H1 (cell line): ENCODE data around the gene SAPCD1. TPM values are rescaled to one million over a fixed set of nuclear protein-coding genes. Genes with fewer than 3 reads are reported as not detected.

ENCODE experiments used
- CTCF ChIA-PET: fragments of 300-600 bp; sonication (Branson Sonifier 250); formaldehyde crosslinking; loops from one replicate; lab custom pipeline; 2021; ENCODE audit not compliant: partially characterized antibody; lab: Charles Lee
- POLR2A ChIA-PET: fragments of 300-600 bp; sonication (Branson Sonifier 250); formaldehyde crosslinking; loops from one replicate; lab custom pipeline; 2021; ENCODE audit warnings: inconsistent platforms; ENCODE audit not compliant: partially characterized antibody; lab: Charles Lee
- DNase-seq, 2 experiments: peaks; one replicate each; pipeline versions ENCODE4 v3.0.0 to v3.0.0-alpha.2; 2010 to 2022; ENCODE audit warnings: low spot score in 2 of 2, low read depth in 1 of 2, mixed read lengths in 1 of 2
- FAIRE-seq: peaks from 2 replicates; lab custom pipeline; 2011; peaks lifted over from hg19 to GRCh38; lab: Jason Lieb, UNC
- H2AFZ ChIP-seq: 2 replicates; pipeline ENCODE4 v1.8.1; 2012; ENCODE audit warnings: low read length, inconsistent platforms
- H2AK5ac ChIP-seq: 2 replicates; pipeline ENCODE4 v1.6.1; 2013; ENCODE audit warnings: low read depth, low read length
- H2BK120ac ChIP-seq: replicated peaks from 2 replicates; pipeline ENCODE3; 2013; ENCODE audit warnings: low read depth, low read length, inconsistent platforms
- H2BK12ac ChIP-seq: 2 replicates; pipeline ENCODE4 v1.6.1; 2013; ENCODE audit warnings: low read depth, low read length
- H2BK15ac ChIP-seq: 2 replicates; pipeline ENCODE4 v1.6.1; 2013; ENCODE audit warnings: low read length
- H2BK20ac ChIP-seq: 2 replicates; pipeline ENCODE4 v1.6.1; 2013; ENCODE audit warnings: low read length
- H2BK5ac ChIP-seq: 2 replicates; pipeline ENCODE4 v1.6.1; 2013; ENCODE audit warnings: low read depth, low read length
- H3K14ac ChIP-seq: 2 replicates; pipeline ENCODE4 v1.6.1; 2013; ENCODE audit warnings: inconsistent platforms; ENCODE audit not compliant: insufficient read length
- H3K18ac ChIP-seq: 2 replicates; pipeline ENCODE4 v1.6.1; 2013; ENCODE audit warnings: low read length; ENCODE audit errors: extremely low read depth
- H3K23ac ChIP-seq: 2 replicates; pipeline ENCODE4 v1.6.1; 2013; ENCODE audit warnings: inconsistent platforms; ENCODE audit not compliant: insufficient read length
- H3K23me2 ChIP-seq: 2 replicates; pipeline ENCODE4 v1.6.1; 2013; ENCODE audit warnings: low read depth, low read length
- H3K27ac ChIP-seq: 2 replicates; pipeline ENCODE4 v1.6.1; 2011; ENCODE audit warnings: low read depth, low read length, inconsistent platforms
- H3K27me3 ChIP-seq, 4 experiments: replicated peaks in 1 of 4; 1 replicate in 1 of 4; 2 replicates in 3 of 4; pipeline versions ENCODE4 v1.6.1 to v1.8.1; 2011 to 2013; ENCODE audit warnings: low read length in 3 of 4, mild to moderate bottlenecking in 3 of 4, inconsistent platforms in 2 of 4, mixed read lengths in 2 of 4, moderate library complexity in 1 of 4; ENCODE audit not compliant: control insufficient read depth in 3 of 4, insufficient read depth in 3 of 4; ENCODE audit errors: extremely low read depth in 1 of 4
- H3K36me3 ChIP-seq, 4 experiments: 2 replicates each; pipeline versions ENCODE4 v1.6.1 to v1.8.1; 2011 to 2013; ENCODE audit warnings: mild to moderate bottlenecking in 4 of 4, low read length in 3 of 4, moderate library complexity in 2 of 4, control low read depth in 1 of 4, inconsistent platforms in 1 of 4; ENCODE audit not compliant: insufficient read depth in 4 of 4, control insufficient read depth in 2 of 4
- H3K4ac ChIP-seq: replicated peaks from 2 replicates; pipeline ENCODE3; 2013; ENCODE audit warnings: low read length, low read depth, mixed read lengths, inconsistent platforms; ENCODE audit not compliant: insufficient read length
- H3K4me1 ChIP-seq, 4 experiments: replicated peaks in 1 of 4; 1 replicate in 1 of 4; 2 replicates in 3 of 4; pipeline versions ENCODE4 v1.6.1 to v1.8.1; 2011 to 2013; ENCODE audit warnings: low read length in 3 of 4, inconsistent platforms in 2 of 4, mixed read lengths in 1 of 4; ENCODE audit not compliant: insufficient read depth in 4 of 4, control insufficient read depth in 3 of 4
- H3K4me2 ChIP-seq, 2 experiments: 2 replicates each; pipeline versions ENCODE4 v1.6.1 to v1.8.1; 2011 to 2013; ENCODE audit warnings: low read depth in 2 of 2, low read length in 2 of 2, control low read depth in 1 of 2, inconsistent platforms in 1 of 2, mild to moderate bottlenecking in 1 of 2; ENCODE audit not compliant: insufficient read depth in 1 of 2
- H3K4me3 ChIP-seq, 4 experiments: fragments of 200-600, 300-600 bp in 1 of 4; sonication (generic), shearing (Covaris generic), sonication (Bioruptor Twin) in 1 of 4; 2 replicates each; pipeline versions ENCODE4 v1.5.1 to v1.8.1; 2011 to 2016; ENCODE audit warnings: low read length in 4 of 4, low read depth in 3 of 4, control low read depth in 2 of 4, inconsistent platforms in 2 of 4, mild to moderate bottlenecking in 2 of 4, mixed read lengths in 1 of 4, moderate library complexity in 1 of 4; ENCODE audit not compliant: insufficient read depth in 2 of 4; ENCODE audit errors: extremely low read depth in 1 of 4
- H3K56ac ChIP-seq: replicated peaks from 2 replicates; pipeline ENCODE3; 2013; ENCODE audit warnings: low read depth, mild to moderate bottlenecking, mixed read lengths, low read length, inconsistent platforms; ENCODE audit not compliant: insufficient read length
- H3K79me1 ChIP-seq: 2 replicates; pipeline ENCODE4 v1.6.1; 2013; ENCODE audit warnings: low read depth, low read length, control low read depth
- H3K79me2 ChIP-seq, 2 experiments: 2 replicates each; pipeline versions ENCODE4 v1.6.1 to v1.8.1; 2012 to 2013; ENCODE audit warnings: low read length in 2 of 2, mild to moderate bottlenecking in 2 of 2, inconsistent platforms in 1 of 2; ENCODE audit not compliant: insufficient read depth in 2 of 2, control insufficient read depth in 1 of 2
- H3K9ac ChIP-seq, 4 experiments: replicated peaks in 1 of 4; 1 replicate in 1 of 4; 2 replicates in 3 of 4; pipeline versions ENCODE4 v1.6.1 to v1.8.1; 2011 to 2013; ENCODE audit warnings: low read depth in 3 of 4, low read length in 3 of 4, control low read depth in 2 of 4, mild to moderate bottlenecking in 2 of 4, moderate library complexity in 2 of 4, inconsistent platforms in 1 of 4; ENCODE audit errors: extremely low read depth in 1 of 4
- H3K9me3 ChIP-seq, 2 experiments: 2 replicates each; pipeline versions ENCODE4 v1.6.1 to v1.8.1; 2012 to 2013; ENCODE audit warnings: mild to moderate bottlenecking in 2 of 2, moderate library complexity in 2 of 2, control low read depth in 1 of 2, inconsistent platforms in 1 of 2, low read depth in 1 of 2, low read length in 1 of 2, mixed read lengths in 1 of 2; ENCODE audit not compliant: insufficient read depth in 2 of 2
- H4K20me1 ChIP-seq, 2 experiments: replicated peaks in 1 of 2; 2 replicates each; pipeline versions ENCODE3 to v1.8.1; 2011 to 2013; ENCODE audit warnings: inconsistent platforms in 2 of 2, low read length in 2 of 2, mild to moderate bottlenecking in 1 of 2; ENCODE audit not compliant: insufficient read depth in 2 of 2, control insufficient read depth in 1 of 2
- H4K5ac ChIP-seq: 2 replicates; pipeline ENCODE4 v1.6.1; 2013; ENCODE audit warnings: low read length, low read depth, mixed read lengths, inconsistent platforms; ENCODE audit not compliant: insufficient read length
- H4K8ac ChIP-seq: 2 replicates; pipeline ENCODE4 v1.8.0; 2013; ENCODE audit warnings: mild to moderate bottlenecking, moderate library complexity, low read length, inconsistent platforms; ENCODE audit not compliant: insufficient read depth; ENCODE audit errors: extremely low read depth
- H4K91ac ChIP-seq: replicated peaks from 2 replicates; pipeline ENCODE3; 2013; ENCODE audit warnings: low read length, mixed read lengths, inconsistent platforms; ENCODE audit not compliant: insufficient read length
- ASH2L ChIP-seq: fragments of 200-600, 300-600 bp; sonication (generic); IDR thresholded peaks from one replicate; pipeline ENCODE4 v1.7.1; 2017; ENCODE audit warnings: low read length
- BCL11A ChIP-seq, 2 experiments: IDR thresholded peaks; one replicate each; pipeline ENCODE4 v1.6.1; 2011; ENCODE audit warnings: low read depth in 2 of 2, low read length in 2 of 2, mild to moderate bottlenecking in 2 of 2
- CHD1 ChIP-seq: IDR thresholded peaks from 2 replicates; pipeline ENCODE4 v1.6.1; 2012; ENCODE audit warnings: low read depth, low read length, improper control_type of control experiment
- EGR1 ChIP-seq: IDR thresholded peaks from 2 replicates; pipeline ENCODE4 v1.6.1; 2011; ENCODE audit warnings: low read depth, low read length, borderline replicate concordance
- EP300 ChIP-seq, 2 experiments: IDR thresholded peaks; 1 replicate in 1 of 2; 2 replicates in 1 of 2; pipeline ENCODE4 v1.6.1; 2011 to 2012; ENCODE audit warnings: low read depth in 2 of 2, low read length in 2 of 2, mild to moderate bottlenecking in 2 of 2, borderline replicate concordance in 1 of 2, inconsistent platforms in 1 of 2, moderate library complexity in 1 of 2
- GABPA ChIP-seq: IDR thresholded peaks from 2 replicates; pipeline ENCODE4 v1.6.1; 2011; ENCODE audit warnings: mild to moderate bottlenecking, low read length, moderate library complexity, borderline replicate concordance; ENCODE audit not compliant: insufficient read depth
- POU5F1 ChIP-seq: IDR thresholded peaks from 2 replicates; pipeline ENCODE4 v1.6.1; 2011; ENCODE audit warnings: low read depth, mild to moderate bottlenecking, low read length, moderate library complexity
- RAD21 ChIP-seq, 2 experiments: IDR thresholded peaks in 1 of 2; conservative IDR thresholded peaks in 1 of 2; 2 replicates each; pipeline ENCODE4 v1.6.1; 2011; ENCODE audit warnings: low read depth in 2 of 2, low read length in 2 of 2, improper control_type of control experiment in 1 of 2, inconsistent platforms in 1 of 2, mild to moderate bottlenecking in 1 of 2, moderate library complexity in 1 of 2
- YY1 ChIP-seq: IDR thresholded peaks from 2 replicates; pipeline ENCODE4 v1.6.1; 2011; ENCODE audit warnings: low read depth, mild to moderate bottlenecking, low read length
- WGBS, 2 experiments: shearing (Covaris generic) in 1 of 2; methylation state at CpG; one replicate each; pipeline versions ENCODE4 v1.1.6 to v1.1.7; 2013 to 2015; ENCODE audit warnings: low lambda C conversion rate in 2 of 2, mixed read lengths in 2 of 2, inconsistent platforms in 1 of 2, low coverage in 1 of 2, missing lambda C conversion rate in 1 of 2; ENCODE audit not compliant: insufficient replicate concordance in 2 of 2, insufficient coverage in 1 of 2, insufficient read length in 1 of 2; ENCODE audit errors: extremely low coverage in 1 of 2, missing lambda C conversion rate in 1 of 2; 5-methylcytosine and 5-hydroxymethylcytosine counted together
- polyA plus RNA-seq, 7 experiments: library from polyadenylated mRNA; depleted of rRNA in 3 of 7; stranded (reverse) in 5 of 7; unstranded in 2 of 7; fragments of >200 nt in 5 of 7; fragments of 200-250 nt in 2 of 7; gene quantifications; 1 replicate in 5 of 7; 2 replicates in 1 of 7; 4 replicates in 1 of 7; pipeline versions ENCODE4 v1.2.1 to v1.2.3, GENCODE V29; 2011 to 2013; ENCODE audit warnings: missing spikeins in 2 of 7, mixed read lengths in 2 of 7
- total RNA-seq: library from RNA; stranded (reverse); fragmentation: NEBNext Ultra II Directional; extraction: Animal tissue kit (Norgen Biotek cat#: 25700); gene quantifications from 2 replicates; pipeline ENCODE4 v1.2.1, GENCODE V29; 2021
- TF ChIP-seq, protein P1 (sequence below): IDR thresholded peaks from 2 replicates; pipeline ENCODE4 v1.6.1; 2012; ENCODE audit warnings: low read length, inconsistent platforms

The SAPCD1 gene
- total and polyA plus RNA-seq, 2 of the 8 experiments (the other 6 are each of a cell fraction or from before 2014, with no cell fraction given), result 3.1 to 5.9 TPM

DNA sequence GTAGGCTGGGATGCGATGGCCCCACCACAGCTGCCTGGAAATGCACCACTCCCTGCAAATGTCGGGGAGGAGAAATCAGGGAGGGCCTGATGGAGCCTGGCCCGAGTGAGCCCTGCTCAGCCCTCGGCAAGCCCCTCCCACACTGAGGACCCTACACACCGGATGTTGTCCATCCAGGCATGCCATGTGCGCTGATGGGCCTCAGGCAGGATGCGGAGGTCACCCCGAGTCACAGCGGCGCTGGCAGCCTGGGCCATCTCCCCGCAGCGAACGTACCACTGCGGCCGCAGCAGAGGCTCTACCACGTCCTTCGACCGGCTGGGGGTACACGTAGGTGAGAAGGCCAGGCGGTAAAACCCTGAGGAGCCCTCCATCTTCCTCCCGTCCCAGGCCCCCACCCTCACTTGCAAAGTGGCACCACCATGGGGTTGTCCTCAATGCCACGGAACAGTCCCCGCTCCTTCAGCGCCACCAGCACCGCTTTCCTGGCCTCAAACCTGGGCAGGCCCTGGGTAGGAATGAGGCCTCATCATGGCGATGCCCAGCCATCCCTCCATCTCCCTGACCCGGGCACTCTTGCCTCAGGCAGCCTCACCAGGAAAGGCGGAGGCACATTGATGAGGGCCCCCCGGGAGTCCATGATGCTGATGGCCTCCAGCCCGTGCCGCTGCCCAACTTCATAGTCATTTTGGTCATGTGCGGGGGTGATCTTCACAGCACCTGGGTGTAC lies 19.8 kb downstream of the SAPCD1 start:
- no peak overlapping the region for H4K8ac ChIP-seq
- H3K14ac ChIP-seq, result no peak overlapping the region
- H2AK5ac ChIP-seq, result no peak overlapping the region
- H3K18ac ChIP-seq, result no peak overlapping the region
- H2AFZ ChIP-seq, result no peak overlapping the region
- ChIA-PET POLR2A (interaction anchor here (1.0 to 10.7 kb wide), 10 partner anchors 5 to 53 kb away, joined by 3 to 85 read pairs (median 4); partner anchors contain the start of genes VARS1 and VWA7), CTCF (interaction anchor here (1.0 to 15.6 kb wide), 4 partner anchors 8 to 44 kb away, joined by 3 to 228 read pairs (median 3); partner anchors contain the start of gene VWA7)
- no peaks in the 10 kb centered on the region; a peak in 1 of 7 replicates for H3K27me3 ChIP-seq
- H4K5ac ChIP-seq, result no peak overlapping the region
- FAIRE-seq, result no peak
- no peaks in the 10 kb centered on the region for H3K79me1 ChIP-seq
- H3K4me1 ChIP-seq, result no peaks in the 10 kb centered on the region
- H3K4ac ChIP-seq, result no peak overlapping the region
- H3K27ac ChIP-seq, result no peak overlapping the region
- no peak overlapping the region; the same call in 1 of the 2 replicates for H2BK5ac ChIP-seq
- H4K20me1 ChIP-seq, result peaks cover 1 to 3% of the 10 kb centered on the region in 2 experiments
- no peak overlapping the region for H3K4me3 ChIP-seq
- 0 out of 2 replicates have a peak, but pooled peaks cover 1% of the 10 kb centered on the region for H3K23me2 ChIP-seq
- no peak overlapping the region for H2BK20ac ChIP-seq
- WGBS, 2 experiments, result 97% methylated on average over 32 of the region's 32 CpGs; no CpG with 5 or more reads in 1 of the 2 experiments
- no peak overlapping the region for H2BK12ac ChIP-seq
- H3K9me3 ChIP-seq, result no peaks in the 10 kb centered on the region
- H2BK120ac ChIP-seq, result no peak overlapping the region
- H3K79me2 ChIP-seq, result no peaks in the 10 kb centered on the region
- H4K91ac ChIP-seq, result no peak overlapping the region
- no peak for DNase-seq
- H3K36me3 ChIP-seq, result peaks cover 33 to 79% (median 58%) of the 10 kb centered on the region in 4 experiments
- H3K23ac ChIP-seq, result no peak overlapping the region
- no peak overlapping the region for H3K9ac ChIP-seq
- no peak overlapping the region for H3K4me2 ChIP-seq
- no peak overlapping the region for H2BK15ac ChIP-seq
- no peak overlapping the region for H3K56ac ChIP-seq
- TF ChIP-seq EP300 (IDR thresholded peaks at IDR 0.05; ENCODE audit: borderline replicate concordance in 1 of 2, low read depth in 2 of 2, low read length in 2 of 2) (no peak), ASH2L (no peak), YY1 (no peak), CHD1 (no peak), EGR1 (no peak), BCL11A (IDR thresholded peaks at IDR 0.05; ENCODE audit: low read depth in 2 of 2, low read length in 2 of 2) (no peak), GABPA (no peak), RAD21 (IDR thresholded peaks at IDR 0.05 in 1 of 2, conservative IDR thresholded peaks at IDR 0.05 in 1 of 2; ENCODE audit: low read depth in 2 of 2, low read length in 2 of 2) (no peak), POU5F1 (no peak)
- TF ChIP-seq, protein P1, sequence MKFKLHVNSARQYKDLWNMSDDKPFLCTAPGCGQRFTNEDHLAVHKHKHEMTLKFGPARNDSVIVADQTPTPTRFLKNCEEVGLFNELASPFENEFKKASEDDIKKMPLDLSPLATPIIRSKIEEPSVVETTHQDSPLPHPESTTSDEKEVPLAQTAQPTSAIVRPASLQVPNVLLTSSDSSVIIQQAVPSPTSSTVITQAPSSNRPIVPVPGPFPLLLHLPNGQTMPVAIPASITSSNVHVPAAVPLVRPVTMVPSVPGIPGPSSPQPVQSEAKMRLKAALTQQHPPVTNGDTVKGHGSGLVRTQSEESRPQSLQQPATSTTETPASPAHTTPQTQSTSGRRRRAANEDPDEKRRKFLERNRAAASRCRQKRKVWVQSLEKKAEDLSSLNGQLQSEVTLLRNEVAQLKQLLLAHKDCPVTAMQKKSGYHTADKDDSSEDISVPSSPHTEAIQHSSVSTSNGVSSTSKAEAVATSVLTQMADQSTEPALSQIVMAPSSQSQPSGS, result no peak
